ENCODE results near the gene SPDYE3. TPM values are rescaled to one million over a fixed set of nuclear protein-coding genes. Genes with fewer than 3 reads are reported as not detected.

Gene SPDYE3
- total and polyA plus RNA-seq, 3 donors from 2014 or later = 2.8 to 5.7 (median 3.9) TPM

GRCh38 chr7:100366411-100367250, 59.1 kb downstream of the SPDYE3 start:
- no peaks in the 10 kb centered on the region for H3K36me3 ChIP-seq (ENCODE audit: low read depth, missing control alignments)
- H3K27me3 ChIP-seq = no peaks in the 10 kb centered on the region

GRCh38 chr7:100367251-100367620, 59.7 kb downstream of the SPDYE3 start:
- no peak for DNase-seq
- Histone ChIP-seq H3K36me3 (ENCODE audit: low read depth, missing control alignments) (no peaks in the 10 kb centered on the region), H3K27me3 (no peaks in the 10 kb centered on the region), H3K4me3 (no peak overlapping the region), H3K9me3 (no peaks in the 10 kb centered on the region), H3K4me1 (peaks cover 7% of the 10 kb centered on the region), H3K27ac (no peak overlapping the region)
- 97% methylated on average over 4 to 8 of the region's 8 CpGs for WGBS, 2 donors
- TF ChIP-seq POLR2A (IDR thresholded peaks at IDR 0.05) = no peak
- intact Hi-C loops (cut with DNase I; ENCODE audit: low total_unique reads) = no loop called here

More at GRCh38 chr7:100366411-100367250, 59.1 kb downstream of the SPDYE3 start:
- 87% methylated on average over 13 to 16 of the region's 16 CpGs for WGBS, 2 donors
- Histone ChIP-seq H3K27ac (no peak overlapping the region), H3K9me3 (no peaks in the 10 kb centered on the region), H3K4me3 (no peak overlapping the region), H3K4me1 (peaks cover 1% of the 10 kb centered on the region)
- TF ChIP-seq POLR2A (IDR thresholded peaks at IDR 0.05) = no peak
- TF ChIP-seq, protein P1, sequence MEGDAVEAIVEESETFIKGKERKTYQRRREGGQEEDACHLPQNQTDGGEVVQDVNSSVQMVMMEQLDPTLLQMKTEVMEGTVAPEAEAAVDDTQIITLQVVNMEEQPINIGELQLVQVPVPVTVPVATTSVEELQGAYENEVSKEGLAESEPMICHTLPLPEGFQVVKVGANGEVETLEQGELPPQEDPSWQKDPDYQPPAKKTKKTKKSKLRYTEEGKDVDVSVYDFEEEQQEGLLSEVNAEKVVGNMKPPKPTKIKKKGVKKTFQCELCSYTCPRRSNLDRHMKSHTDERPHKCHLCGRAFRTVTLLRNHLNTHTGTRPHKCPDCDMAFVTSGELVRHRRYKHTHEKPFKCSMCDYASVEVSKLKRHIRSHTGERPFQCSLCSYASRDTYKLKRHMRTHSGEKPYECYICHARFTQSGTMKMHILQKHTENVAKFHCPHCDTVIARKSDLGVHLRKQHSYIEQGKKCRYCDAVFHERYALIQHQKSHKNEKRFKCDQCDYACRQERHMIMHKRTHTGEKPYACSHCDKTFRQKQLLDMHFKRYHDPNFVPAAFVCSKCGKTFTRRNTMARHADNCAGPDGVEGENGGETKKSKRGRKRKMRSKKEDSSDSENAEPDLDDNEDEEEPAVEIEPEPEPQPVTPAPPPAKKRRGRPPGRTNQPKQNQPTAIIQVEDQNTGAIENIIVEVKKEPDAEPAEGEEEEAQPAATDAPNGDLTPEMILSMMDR (IDR thresholded peaks at IDR 0.05) = no peak
- no peak for DNase-seq
- intact Hi-C loops (cut with DNase I; ENCODE audit: low total_unique reads) = no loop called here

DNA sequence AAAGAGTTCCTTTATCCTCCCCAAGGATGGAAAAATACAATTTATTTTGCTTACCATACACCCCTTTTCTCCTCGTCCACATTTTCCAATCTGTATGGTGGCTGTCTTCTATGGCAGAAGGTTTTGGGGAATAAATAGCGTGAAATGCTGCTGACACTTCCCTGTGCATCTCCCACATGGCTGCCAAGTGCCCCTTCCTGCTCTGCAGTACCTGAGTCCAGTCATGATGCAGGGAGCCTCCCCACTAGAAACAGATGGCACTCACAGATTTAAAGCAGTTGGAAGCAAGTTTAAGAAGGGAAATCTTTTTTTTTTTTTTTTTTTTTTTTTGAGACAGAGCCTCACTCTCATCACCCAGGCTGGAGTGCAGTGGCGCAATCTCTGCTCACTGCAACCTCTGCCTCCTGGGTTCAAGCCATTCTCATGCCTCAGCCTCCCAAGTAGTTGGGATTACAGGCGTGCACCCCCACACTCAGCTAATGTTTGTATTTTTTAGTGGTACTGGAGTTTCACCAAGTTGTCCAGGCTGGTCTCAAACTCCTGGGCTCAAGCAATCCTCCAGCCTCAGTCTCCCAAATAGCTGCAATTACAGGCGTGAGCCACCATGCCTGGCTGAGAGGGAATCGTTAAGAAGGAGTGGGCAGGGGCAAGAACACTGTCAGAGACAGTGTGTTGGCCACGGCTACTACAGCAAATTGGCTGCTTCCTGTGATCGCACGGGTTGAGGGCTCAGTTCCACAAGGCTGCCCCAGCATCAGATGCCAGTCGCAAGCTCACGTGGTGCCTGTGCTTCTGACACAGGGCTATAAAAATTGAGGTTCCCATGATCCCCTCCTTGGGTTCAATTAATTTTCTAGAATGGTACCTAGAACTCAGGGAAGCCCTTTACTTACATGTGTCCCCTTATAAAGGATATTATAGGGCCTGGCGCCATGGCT, 60.4 kb downstream of the SPDYE3 start:
- no peaks in the 10 kb centered on the region for H3K9me3 ChIP-seq
- H3K27me3 ChIP-seq = no peaks in the 10 kb centered on the region
- 84 to 90% methylated on average over 12 of the region's 12 CpGs for WGBS, 2 donors
- no peak for DNase-seq
- intact Hi-C loops (cut with DNase I; ENCODE audit: low total_unique reads) = no loop called here
- no peak overlapping the region for H3K4me3 ChIP-seq
- no peak for TF ChIP-seq POLR2A (IDR thresholded peaks at IDR 0.05)
- TF ChIP-seq, protein P1 (IDR thresholded peaks at IDR 0.05) = no peak
- H3K4me1 ChIP-seq = peaks cover 12% of the 10 kb centered on the region
- H3K27ac ChIP-seq = peak overlapping the region in 1 of 2 donors; percentile 44
- H3K36me3 ChIP-seq (ENCODE audit: low read depth, missing control alignments) = no peaks in the 10 kb centered on the region

GRCh38 chr7:100369105-100369504, 61.6 kb downstream of the SPDYE3 start:
- H3K4me1 ChIP-seq = peaks cover 21% of the 10 kb centered on the region
- WGBS, 2 donors = 76 to 79% methylated on average over 6 of the region's 6 CpGs
- no peaks in the 10 kb centered on the region for H3K36me3 ChIP-seq (ENCODE audit: low read depth, missing control alignments)
- H3K27ac ChIP-seq = peak overlapping the region; percentile 31 to 44
- no peak overlapping the region for H3K4me3 ChIP-seq
- TF ChIP-seq POLR2A (IDR thresholded peaks at IDR 0.05) = no peak
- TF ChIP-seq, protein P1 (IDR thresholded peaks at IDR 0.05) = no peak
- H3K27me3 ChIP-seq = no peaks in the 10 kb centered on the region
- H3K9me3 ChIP-seq = no peaks in the 10 kb centered on the region
- intact Hi-C loops (cut with DNase I; ENCODE audit: low total_unique reads) = no loop called here
- DNase-seq = peak; percentile 49

DNA sequence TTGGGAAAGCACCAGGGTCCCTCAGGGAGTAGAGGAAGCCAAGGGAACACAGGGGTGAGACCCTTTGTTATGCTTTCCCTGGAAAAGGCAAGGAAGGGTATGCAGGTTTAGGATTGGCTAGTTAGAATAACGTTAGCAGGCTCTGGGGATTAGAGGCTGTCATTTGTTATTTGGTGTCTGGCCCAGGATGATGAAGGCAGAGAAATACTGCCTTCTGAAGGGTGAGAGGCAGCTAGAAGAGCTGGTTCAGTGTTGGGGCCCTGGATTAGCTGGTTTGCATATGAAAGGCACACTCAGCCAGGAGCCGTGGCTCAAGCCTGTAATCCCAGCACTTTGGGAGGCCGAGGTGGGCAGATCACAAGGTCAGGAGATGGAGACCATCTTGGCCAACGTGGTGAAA, 62.8 kb downstream of the SPDYE3 start:
- Histone ChIP-seq H3K36me3 (ENCODE audit: low read depth, missing control alignments) (no peaks in the 10 kb centered on the region), H3K27me3 (no peaks in the 10 kb centered on the region), H3K4me1 (peaks cover 21% of the 10 kb centered on the region), H3K9me3 (no peaks in the 10 kb centered on the region), H3K4me3 (no peak overlapping the region), H3K27ac (peak overlapping the region in 1 of 2 donors; percentile 36)
- TF ChIP-seq, protein P1 (IDR thresholded peaks at IDR 0.05) = no peak
- no peak for TF ChIP-seq POLR2A (IDR thresholded peaks at IDR 0.05)
- intact Hi-C loops (cut with DNase I; ENCODE audit: low total_unique reads) = no loop called here
- DNase-seq = no peak
- 42 to 64% methylated on average over 4 of the region's 4 CpGs for WGBS, 2 donors

All from testis (tissue), 3 donors.